Activated CD8-positive, alpha-beta memory T cell treated with anti-CD3 and anti-CD28 coated beads, Interleukin-2, amount 50 U/mL, for 4 hours (primary cell): Measurements from ENCODE around the gene NEMP1.
A peak's percentile ranks its signal among the peaks of the same experiment; 100 is the strongest.

Experiments used
- DNase-seq: peaks from one replicate; pipeline ENCODE4 v3.0.0-alpha.2; 2020

NEMP1 gene

GRCh38 chr12:57106021-57106708, 27.6 kb upstream of the NEMP1 start:
- DNase-seq = no peak

GRCh38 chr12:57105011-57105753, 26.6 kb upstream of the NEMP1 start:
- no peak for DNase-seq

- no peak for DNase-seq
Measured at GRCh38 chr12:57104292-57104910, 25.8 kb upstream of the NEMP1 start.

- DNase-seq = no peak
Measured at GRCh38 chr12:57103856-57104255, 25.3 kb upstream of the NEMP1 start.

- no peak for DNase-seq
Measured at GRCh38 chr12:57101892-57102695, 23.5 kb upstream of the NEMP1 start.

- no peak for DNase-seq
Measured at GRCh38 chr12:57099766-57100165, 21.2 kb upstream of the NEMP1 start.

- no peak for DNase-seq
Measured at GRCh38 chr12:57099047-57099714, 20.6 kb upstream of the NEMP1 start.

GRCh38 chr12:57098546-57098945, 20.0 kb upstream of the NEMP1 start:
- no peak for DNase-seq

GRCh38 chr12:57097554-57097835, 18.9 kb upstream of the NEMP1 start:
- no peak for DNase-seq

GRCh38 chr12:57096748-57097553, 18.4 kb upstream of the NEMP1 start:
- DNase-seq = no peak

GRCh38 chr12:57096099-57096572, 17.5 kb upstream of the NEMP1 start:
- DNase-seq = no peak

GRCh38 chr12:57095440-57095839, 16.8 kb upstream of the NEMP1 start:
- DNase-seq = no peak

GRCh38 chr12:57094208-57095160, 15.9 kb upstream of the NEMP1 start:
- no peak for DNase-seq

GRCh38 chr12:57093415-57094207, 15.0 kb upstream of the NEMP1 start:
- DNase-seq = peak; percentile 84

- DNase-seq = no peak
Measured at GRCh38 chr12:57092876-57093414, 14.4 kb upstream of the NEMP1 start.

- no peak for DNase-seq
Measured at GRCh38 chr12:57092529-57092862, 13.9 kb upstream of the NEMP1 start.

GRCh38 chr12:57091638-57092528, 13.3 kb upstream of the NEMP1 start:
- DNase-seq = no peak

- DNase-seq = no peak
Measured at GRCh38 chr12:57090924-57091637, 12.5 kb upstream of the NEMP1 start.
